Mucosa of descending colon (tissue), 3 donors: ENCODE data around the gene GSTT4. TPM values are rescaled to one million over a fixed set of nuclear protein-coding genes. Genes with fewer than 3 reads are reported as not detected.

ENCODE experiments used
- ATAC-seq: fragments of 200-7000 bp; cut with Tn5 transposase; one replicate; pipeline ENCODE4 v1.9.1; 2020; ENCODE audit warnings: mild to moderate bottlenecking, moderate library complexity
- DNase-seq, 3 donors: peaks; one replicate each; pipeline ENCODE4 v3.0.0-alpha.2; 2020
- H3K36me3 ChIP-seq: fragments of 200-600 bp; one replicate; pipeline ENCODE4 v1.8.0; 2021; ENCODE audit warnings: low read depth, mild to moderate bottlenecking
- H3K4me1 ChIP-seq: fragments of 200-600 bp; one replicate; pipeline ENCODE4 v1.8.0; 2021; ENCODE audit warnings: low read depth, mild to moderate bottlenecking
- H3K4me3 ChIP-seq: fragments of 200-600 bp; one replicate; pipeline ENCODE4 v1.8.0; 2021; ENCODE audit warnings: mild to moderate bottlenecking
- H3K9me3 ChIP-seq: fragments of 200-600 bp; one replicate; pipeline ENCODE4 v1.8.0; 2021; ENCODE audit warnings: mild to moderate bottlenecking
- CTCF ChIP-seq: fragments of 200-600 bp; IDR thresholded peaks from one replicate; pipeline ENCODE4 v1.8.0; 2022; ENCODE audit warnings: antibody characterized with exemption, mild to moderate bottlenecking
- intact Hi-C, 2 donors: fragments of 100-400 bp; cut with DNase I in 1 of 2; cut with micrococcal nuclease in 1 of 2; formaldehyde crosslinking; loops; one replicate each; pipeline versions ENCODE4 v1.11.0 to v1.11.1; 2022; cut with DNase I, micrococcal nuclease
- total RNA-seq, 3 donors: library from RNA; stranded (reverse); fragmentation: NEBNext Ultra II Directional in 2 of 3; extraction: Animal tissue kit (Norgen Biotek cat#: 25700) in 2 of 3; gene quantifications; one replicate each; pipeline versions ENCODE4 v1.2.1 to v1.2.4, GENCODE V29; 2021 to 2023
- donor health status: DM: no; HTN: no; CAD: no; lungs with moderate emphysema.
- donor health status: DM: no; HTN: no; CAD: no.
- donor health status: DM: no; HTN: yes; CAD: no.

GSTT4 gene
- total RNA-seq, 3 donors from 2014 or later: not detected

GRCh38 chr22:24029304-24029703 is 24.1 kb upstream of the GSTT4 start:
- no peak for DNase-seq
- Histone ChIP-seq H3K4me3 (no peak overlapping the region), H3K4me1 (peaks cover 7% of the 10 kb centered on the region), H3K9me3 (no peaks in the 10 kb centered on the region), H3K36me3 (no peaks in the 10 kb centered on the region)
- no peak for TF ChIP-seq CTCF
- no peak for ATAC-seq
- intact Hi-C loops: no loop called here

GRCh38 chr22:24028533-24028932 is 23.3 kb upstream of the GSTT4 start:
- no peak for ATAC-seq
- no peaks in the 10 kb centered on the region for H3K36me3 ChIP-seq
- H3K4me1 ChIP-seq: peaks cover 7% of the 10 kb centered on the region
- H3K4me3 ChIP-seq: no peak overlapping the region
- no peak for TF ChIP-seq CTCF
- no peaks in the 10 kb centered on the region for H3K9me3 ChIP-seq
- no peak for DNase-seq
- intact Hi-C loops: no loop called here

GRCh38 chr22:24027991-24028390 is 22.7 kb upstream of the GSTT4 start:
- H3K9me3 ChIP-seq: no peaks in the 10 kb centered on the region
- H3K36me3 ChIP-seq: no peaks in the 10 kb centered on the region
- ATAC-seq: no peak
- no peak for TF ChIP-seq CTCF
- no peak for DNase-seq
- H3K4me1 ChIP-seq: peaks cover 7% of the 10 kb centered on the region
- intact Hi-C loops: no loop called here
- no peak overlapping the region for H3K4me3 ChIP-seq

- DNase-seq (no peak), ATAC-seq (peak; percentile 23)
- Histone ChIP-seq H3K4me1 (peaks cover 7% of the 10 kb centered on the region), H3K36me3 (no peaks in the 10 kb centered on the region), H3K4me3 (no peak overlapping the region), H3K9me3 (no peaks in the 10 kb centered on the region)
- intact Hi-C loops: no loop called here
- TF ChIP-seq CTCF: no peak
Observed at GRCh38 chr22:24027389-24027975, 22.2 kb upstream of the GSTT4 start.

- ATAC-seq: no peak
- peaks cover 7% of the 10 kb centered on the region for H3K4me1 ChIP-seq
- intact Hi-C loops: no loop called here
- no peaks in the 10 kb centered on the region for H3K36me3 ChIP-seq
- H3K4me3 ChIP-seq: no peak overlapping the region
- no peaks in the 10 kb centered on the region for H3K9me3 ChIP-seq
- no peak for DNase-seq
- TF ChIP-seq CTCF: no peak
Observed at GRCh38 chr22:24026733-24027132, 21.5 kb upstream of the GSTT4 start.

GRCh38 chr22:24026056-24026455 is 20.8 kb upstream of the GSTT4 start:
- no peak for TF ChIP-seq CTCF
- intact Hi-C loops: no loop called here
- Histone ChIP-seq H3K4me1 (peaks cover 7% of the 10 kb centered on the region), H3K4me3 (no peak overlapping the region), H3K36me3 (no peaks in the 10 kb centered on the region), H3K9me3 (no peaks in the 10 kb centered on the region)
- DNase-seq (no peak), ATAC-seq (no peak)
